ENCODE data around the gene NOL9. TPM values are rescaled to one million over a fixed set of nuclear protein-coding genes. Genes with fewer than 3 reads are reported as not detected.
A peak's percentile ranks its signal among the peaks of the same experiment; 100 is the strongest.

NOL9 gene
- total RNA-seq, 1 donor from 2014 or later, result 26.8 TPM

- peaks cover 32% of the 10 kb centered on the region for H3K79me2 ChIP-seq (ENCODE audit: insufficient read depth, low read length)
- peaks cover 10% of the 10 kb centered on the region for H3K4me1 ChIP-seq (ENCODE audit: insufficient read depth, low read length)
- H3K4me2 ChIP-seq (ENCODE audit: low read length), result no peak overlapping the region
- Mint-ChIP-seq H3K27me3 (ENCODE audit: low read depth, unreplicated experiment) (no peaks in the 10 kb centered on the region), H3K4me1 (ENCODE audit: low read depth, unreplicated experiment) (peaks cover 13% of the 10 kb centered on the region), H3K4me3 (ENCODE audit: unreplicated experiment) (peak overlapping the region; percentile 71), H3K36me3 (ENCODE audit: low read depth, unreplicated experiment) (peaks cover 7% of the 10 kb centered on the region), H3K27ac (ENCODE audit: unreplicated experiment) (peak overlapping the region; percentile 41), H3K9me3 (ENCODE audit: unreplicated experiment) (no peaks in the 10 kb centered on the region)
- no peaks in the 10 kb centered on the region for H3K36me3 ChIP-seq (ENCODE audit: insufficient read depth, low read length)
- H2AFZ ChIP-seq (ENCODE audit: low read depth, low read length), result no peak overlapping the region
- H3K27ac ChIP-seq (ENCODE audit: low read depth, low read length), result no peak overlapping the region
- H4K20me1 ChIP-seq (ENCODE audit: insufficient read depth, low read length), result peaks cover 62% of the 10 kb centered on the region
- no peak overlapping the region for H3K4me3 ChIP-seq (ENCODE audit: insufficient read depth, low read depth, low read length)
- H3K9me3 ChIP-seq (ENCODE audit: insufficient read depth, low read depth, low read length), result no peaks in the 10 kb centered on the region
- H3K9ac ChIP-seq (ENCODE audit: low read length), result no peak overlapping the region
- H3K27me3 ChIP-seq (ENCODE audit: insufficient read depth, low read length), result no peaks in the 10 kb centered on the region
- TF ChIP-seq CTCF (IDR thresholded peaks at IDR 0.05; ENCODE audit: insufficient read depth, low read depth, low read length), result peak; percentile 7
- TF ChIP-seq EZH2 (IDR thresholded peaks at IDR 0.05; ENCODE audit: insufficient read depth, low read length), result no peak
- FAIRE-seq, result no peak
- no peak for DNase-seq (ENCODE audit: low read depth)
Observed at GRCh38 chr1:6584126-6585080, 30.1 kb upstream of the NOL9 start.

- peaks cover 3% of the 10 kb centered on the region for H3K36me3 Mint-ChIP-seq (ENCODE audit: low read depth, unreplicated experiment)
- Histone ChIP-seq H3K9ac (ENCODE audit: low read length) (no peak overlapping the region), H3K9me3 (ENCODE audit: insufficient read depth, low read depth, low read length) (no peaks in the 10 kb centered on the region), H3K4me3 (ENCODE audit: insufficient read depth, low read depth, low read length) (no peak overlapping the region), H3K4me2 (ENCODE audit: low read length) (peak overlapping the region; percentile 6), H3K79me2 (ENCODE audit: insufficient read depth, low read length) (peaks cover 32% of the 10 kb centered on the region), H2AFZ (ENCODE audit: low read depth, low read length) (no peak overlapping the region), H3K36me3 (ENCODE audit: insufficient read depth, low read length) (no peaks in the 10 kb centered on the region), H4K20me1 (ENCODE audit: insufficient read depth, low read length) (peaks cover 46% of the 10 kb centered on the region), H3K27ac (ENCODE audit: low read depth, low read length) (no peak overlapping the region), H3K27me3 (ENCODE audit: insufficient read depth, low read length) (no peaks in the 10 kb centered on the region), H3K4me1 (ENCODE audit: insufficient read depth, low read length) (peaks cover 12% of the 10 kb centered on the region)
- no peaks in the 10 kb centered on the region for H3K9me3 Mint-ChIP-seq (ENCODE audit: unreplicated experiment)
- no peak overlapping the region for H3K27ac Mint-ChIP-seq (ENCODE audit: unreplicated experiment)
- peaks cover 25% of the 10 kb centered on the region for H3K4me1 Mint-ChIP-seq (ENCODE audit: low read depth, unreplicated experiment)
- no peak for TF ChIP-seq CTCF (IDR thresholded peaks at IDR 0.05; ENCODE audit: insufficient read depth, low read depth, low read length)
- H3K4me3 Mint-ChIP-seq (ENCODE audit: unreplicated experiment), result no peak overlapping the region
- DNase-seq (ENCODE audit: low read depth) (no peak), FAIRE-seq (no peak)
- H3K27me3 Mint-ChIP-seq (ENCODE audit: low read depth, unreplicated experiment), result no peaks in the 10 kb centered on the region
Observed at GRCh38 chr1:6582370-6582769, 28.1 kb upstream of the NOL9 start.

All from astrocyte (in vitro differentiated cells and primary cell).